Raji (cell line): ENCODE measurements around the gene TMOD2.

Source experiments
- POLR2A ChIP-seq: IDR thresholded peaks from 2 replicates; pipeline ENCODE4 v1.6.1; 2011; ENCODE audit warnings: low read depth, low read length, control low read depth; ENCODE audit not compliant: insufficient read depth

The TMOD2 gene

GRCh38 chr15:51844747-51845426, 93.5 kb downstream of the TMOD2 start:
- TF ChIP-seq POLR2A = no peak

DNA sequence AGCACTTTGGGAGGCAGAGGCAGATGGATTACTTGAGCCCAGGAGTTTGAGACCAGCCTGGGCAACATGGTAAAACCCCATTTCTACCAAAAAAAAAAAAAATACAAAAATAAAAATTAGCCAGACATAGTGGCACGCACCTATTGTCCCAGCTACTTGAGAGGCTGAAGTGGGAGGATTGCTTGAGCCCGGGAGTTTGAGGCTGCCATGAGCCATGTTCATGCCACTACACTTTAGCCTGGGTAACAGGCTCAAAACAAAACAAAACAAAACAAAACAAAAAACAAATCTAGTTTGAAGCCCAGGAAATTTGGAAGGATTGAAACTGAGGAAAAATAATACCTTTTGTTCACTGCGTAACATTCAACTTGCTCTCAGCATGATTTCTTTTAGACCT, 94.7 kb downstream of the TMOD2 start:
- no peak for TF ChIP-seq POLR2A

GRCh38 chr15:51846463-51847230, 95.2 kb downstream of the TMOD2 start:
- no peak for TF ChIP-seq POLR2A

DNA sequence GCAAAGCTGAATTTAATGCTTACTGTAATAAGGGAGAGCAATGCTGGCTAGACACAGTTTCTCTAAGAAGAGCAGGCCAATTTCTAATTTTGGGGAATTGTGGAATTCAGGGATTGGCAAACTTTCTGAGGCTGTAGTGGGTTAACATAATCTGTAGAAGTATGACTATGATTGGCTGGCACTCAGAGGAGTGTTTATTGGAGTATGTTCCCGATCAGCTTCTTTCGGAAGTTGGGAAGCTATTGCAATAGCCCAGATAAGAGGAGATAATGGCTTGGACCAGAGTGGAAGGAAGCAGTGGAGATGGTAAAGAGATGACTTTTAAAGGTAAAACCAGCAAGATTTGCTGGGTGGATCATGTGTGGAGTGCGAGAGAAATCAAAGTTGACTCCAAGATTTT, 97.4 kb downstream of the TMOD2 start:
- TF ChIP-seq POLR2A = no peak

DNA sequence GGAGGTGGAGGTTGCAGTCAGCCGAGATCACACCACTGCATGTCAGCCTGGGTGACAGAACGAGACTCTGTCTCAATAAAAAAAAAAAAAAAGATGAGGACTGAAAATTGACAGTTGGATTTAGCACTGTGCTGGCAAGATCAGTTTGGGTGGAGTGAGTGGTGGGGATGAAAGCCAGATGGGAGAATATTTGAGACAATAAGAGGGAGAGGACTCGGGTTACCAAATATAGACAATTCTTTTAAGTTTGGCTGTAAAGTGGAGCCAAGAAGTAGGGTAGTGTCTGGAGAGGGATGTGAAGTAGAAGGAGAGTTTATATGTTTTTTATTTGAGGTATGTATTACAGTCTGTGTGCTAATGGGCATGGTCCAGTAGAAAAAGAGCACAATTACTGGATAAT, 98.5 kb downstream of the TMOD2 start:
- no peak for TF ChIP-seq POLR2A

- TF ChIP-seq POLR2A = no peak
These were observed 102.6 kb downstream of the TMOD2 start for GRCh38 chr15:51853998-51854397.

DNA sequence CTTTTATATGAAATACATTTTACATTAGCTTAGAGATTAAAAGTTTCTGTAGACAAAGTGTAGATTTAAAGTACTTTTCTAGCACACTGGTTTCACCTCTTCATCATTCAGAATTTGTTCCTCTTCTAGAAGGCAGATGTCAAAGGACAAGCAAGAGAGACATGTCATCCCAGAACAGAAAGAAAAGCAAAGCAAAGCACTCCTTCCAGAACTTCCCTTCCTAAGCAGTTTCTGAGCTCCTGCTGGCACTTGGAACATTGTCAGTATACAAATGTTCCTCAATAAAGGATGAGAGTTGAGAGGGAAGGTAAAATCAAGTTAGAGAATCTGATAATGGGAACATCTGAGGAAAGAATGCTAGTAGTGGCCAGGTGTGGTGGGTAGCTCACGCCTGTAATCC, 104.2 kb downstream of the TMOD2 start:
- no peak for TF ChIP-seq POLR2A

GRCh38 chr15:51856714-51857380, 105.5 kb downstream of the TMOD2 start:
- no peak for TF ChIP-seq POLR2A

DNA sequence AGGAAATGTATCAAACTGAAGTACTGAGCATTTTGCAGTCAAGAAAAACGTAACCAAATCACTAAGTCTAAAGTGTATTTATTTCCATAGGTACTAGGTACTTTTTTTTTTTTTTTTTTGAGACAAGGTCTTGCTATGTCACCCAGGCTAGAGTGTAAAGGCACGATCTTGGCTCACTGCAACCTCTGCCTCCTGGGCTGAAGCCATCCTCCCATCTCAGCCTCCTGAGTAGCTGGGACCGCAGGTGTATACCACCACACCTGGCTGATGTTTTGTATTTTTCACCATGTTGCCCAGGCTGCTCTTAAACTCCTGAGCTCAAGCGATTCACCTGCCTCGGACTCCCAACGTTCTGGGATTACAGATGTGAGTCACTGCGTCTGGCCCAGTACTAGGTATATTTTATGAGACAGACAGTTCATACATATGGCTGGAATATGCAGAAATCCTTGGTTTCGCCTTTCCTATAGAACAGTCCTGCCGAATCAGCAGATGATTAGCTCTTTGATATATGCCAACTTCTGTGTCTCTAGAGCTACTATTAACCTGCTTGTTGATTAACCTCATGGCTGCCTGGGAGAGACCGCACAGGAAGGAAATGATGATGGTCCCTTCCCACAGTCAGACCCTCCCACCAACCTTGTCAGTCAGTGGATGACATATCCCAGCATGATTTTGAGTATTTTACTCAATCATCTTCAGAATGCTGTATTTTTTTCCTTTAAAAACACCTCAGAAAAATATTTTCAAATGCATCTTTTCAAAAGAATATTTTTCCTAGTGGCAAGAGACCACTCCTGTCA, 110.4 kb downstream of the TMOD2 start:
- TF ChIP-seq POLR2A = no peak

- TF ChIP-seq POLR2A = no peak
These were observed 111.7 kb downstream of the TMOD2 start for GRCh38 chr15:51863131-51863530.

GRCh38 chr15:51864408-51865056, 113.1 kb downstream of the TMOD2 start:
- no peak for TF ChIP-seq POLR2A

DNA sequence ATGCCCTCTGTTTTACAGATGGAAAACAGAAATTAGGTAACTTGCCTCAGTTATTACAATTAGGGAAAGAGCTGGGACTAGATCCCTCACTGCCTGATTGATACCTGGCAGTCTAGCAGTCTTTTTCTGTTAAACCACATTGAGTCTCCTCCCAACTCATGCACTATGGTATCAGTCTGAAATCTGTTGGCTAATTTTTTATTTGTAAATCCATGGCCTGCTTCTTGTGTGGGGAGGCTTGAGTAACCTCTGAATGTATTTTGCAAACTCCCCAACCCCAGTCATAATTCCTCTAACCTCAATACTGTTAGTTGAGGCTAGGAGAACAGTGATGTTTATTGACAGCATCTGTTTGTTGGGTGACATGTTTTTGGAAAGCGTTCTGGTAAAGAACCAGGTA, 113.9 kb downstream of the TMOD2 start:
- no peak for TF ChIP-seq POLR2A
